Measurements from ENCODE around the gene GPR173.

DNA sequence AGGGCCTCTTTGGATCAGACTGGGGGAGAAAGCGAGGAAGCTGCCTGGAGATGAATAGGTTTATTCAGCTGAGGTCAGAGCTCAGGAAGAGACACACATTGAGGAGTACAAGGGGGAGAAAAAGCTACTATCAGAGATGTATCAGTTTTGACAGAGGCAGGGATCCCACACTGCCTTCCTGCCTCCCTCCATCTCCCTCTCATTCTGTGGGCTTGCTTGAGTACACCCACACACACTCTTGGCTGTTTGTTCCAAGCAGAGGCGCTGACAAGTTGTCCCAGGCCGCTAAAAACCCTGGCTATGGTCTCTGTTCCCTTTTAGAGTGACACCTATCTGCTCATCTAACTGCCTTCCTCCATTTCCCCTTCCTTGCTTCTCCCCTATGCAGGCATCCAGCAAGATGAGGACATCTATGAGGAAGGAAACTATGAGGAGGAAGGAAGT lies 38.8 kb downstream of the GPR173 start:
- TF ChIP-seq, protein P1, sequence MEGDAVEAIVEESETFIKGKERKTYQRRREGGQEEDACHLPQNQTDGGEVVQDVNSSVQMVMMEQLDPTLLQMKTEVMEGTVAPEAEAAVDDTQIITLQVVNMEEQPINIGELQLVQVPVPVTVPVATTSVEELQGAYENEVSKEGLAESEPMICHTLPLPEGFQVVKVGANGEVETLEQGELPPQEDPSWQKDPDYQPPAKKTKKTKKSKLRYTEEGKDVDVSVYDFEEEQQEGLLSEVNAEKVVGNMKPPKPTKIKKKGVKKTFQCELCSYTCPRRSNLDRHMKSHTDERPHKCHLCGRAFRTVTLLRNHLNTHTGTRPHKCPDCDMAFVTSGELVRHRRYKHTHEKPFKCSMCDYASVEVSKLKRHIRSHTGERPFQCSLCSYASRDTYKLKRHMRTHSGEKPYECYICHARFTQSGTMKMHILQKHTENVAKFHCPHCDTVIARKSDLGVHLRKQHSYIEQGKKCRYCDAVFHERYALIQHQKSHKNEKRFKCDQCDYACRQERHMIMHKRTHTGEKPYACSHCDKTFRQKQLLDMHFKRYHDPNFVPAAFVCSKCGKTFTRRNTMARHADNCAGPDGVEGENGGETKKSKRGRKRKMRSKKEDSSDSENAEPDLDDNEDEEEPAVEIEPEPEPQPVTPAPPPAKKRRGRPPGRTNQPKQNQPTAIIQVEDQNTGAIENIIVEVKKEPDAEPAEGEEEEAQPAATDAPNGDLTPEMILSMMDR (IDR thresholded peaks at IDR 0.05) = no peak
- TF ChIP-seq POLR2A (IDR thresholded peaks at IDR 0.05) = no peak
